ENCODE results near the gene SRRM3.
"Not testable (repeated sequence)": the region's sequence is repeated elsewhere in the genome, so short reads cannot be mapped to it uniquely, and the experiment has no call there.

Gene SRRM3

DNA sequence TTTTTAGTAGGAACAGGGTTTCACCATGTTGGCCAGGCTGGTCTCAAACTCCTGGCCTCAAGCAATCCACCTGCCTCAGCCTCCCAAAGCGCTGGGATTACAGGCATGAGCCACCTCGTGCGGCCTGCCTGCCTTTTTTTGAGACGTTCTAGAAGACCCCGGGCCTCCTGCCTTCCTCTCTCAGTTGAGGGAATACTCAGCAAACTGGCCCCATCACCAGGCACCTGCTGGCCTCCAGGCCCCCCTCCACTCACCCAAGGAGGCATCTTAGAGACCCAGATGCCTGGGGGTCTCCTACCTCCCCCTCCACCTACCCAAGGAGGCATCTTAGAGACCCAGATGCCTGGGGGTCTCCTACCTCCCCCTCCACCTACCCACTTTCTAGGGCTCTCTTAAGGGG lies 91.2 kb downstream of the SRRM3 start:
- DNase-seq: not testable (repeated sequence)

DNA sequence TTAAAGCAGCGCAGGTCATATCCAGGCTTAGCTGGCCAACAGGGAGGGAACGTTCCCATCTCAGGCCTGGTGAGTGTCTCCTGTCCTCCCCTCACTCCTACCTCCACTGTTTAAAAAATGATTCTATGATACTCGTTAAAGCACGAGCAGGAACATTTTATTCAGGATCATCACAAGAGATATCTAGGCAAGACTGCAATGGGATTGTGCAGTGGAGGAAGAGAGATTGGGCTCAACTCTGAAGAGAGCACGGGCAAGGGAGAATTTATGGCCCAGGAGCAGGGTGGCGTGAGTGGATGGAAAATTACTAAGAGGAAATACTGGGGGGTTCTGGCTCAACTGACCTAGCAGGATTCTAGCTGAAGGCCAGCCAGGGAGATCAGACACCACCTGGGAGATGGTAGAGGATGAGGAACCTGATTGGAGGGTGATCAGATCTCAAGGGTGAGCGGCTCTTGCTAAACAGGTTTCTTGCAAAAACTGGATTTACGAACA lies 91.8 kb downstream of the SRRM3 start:
- DNase-seq: no peak

DNA sequence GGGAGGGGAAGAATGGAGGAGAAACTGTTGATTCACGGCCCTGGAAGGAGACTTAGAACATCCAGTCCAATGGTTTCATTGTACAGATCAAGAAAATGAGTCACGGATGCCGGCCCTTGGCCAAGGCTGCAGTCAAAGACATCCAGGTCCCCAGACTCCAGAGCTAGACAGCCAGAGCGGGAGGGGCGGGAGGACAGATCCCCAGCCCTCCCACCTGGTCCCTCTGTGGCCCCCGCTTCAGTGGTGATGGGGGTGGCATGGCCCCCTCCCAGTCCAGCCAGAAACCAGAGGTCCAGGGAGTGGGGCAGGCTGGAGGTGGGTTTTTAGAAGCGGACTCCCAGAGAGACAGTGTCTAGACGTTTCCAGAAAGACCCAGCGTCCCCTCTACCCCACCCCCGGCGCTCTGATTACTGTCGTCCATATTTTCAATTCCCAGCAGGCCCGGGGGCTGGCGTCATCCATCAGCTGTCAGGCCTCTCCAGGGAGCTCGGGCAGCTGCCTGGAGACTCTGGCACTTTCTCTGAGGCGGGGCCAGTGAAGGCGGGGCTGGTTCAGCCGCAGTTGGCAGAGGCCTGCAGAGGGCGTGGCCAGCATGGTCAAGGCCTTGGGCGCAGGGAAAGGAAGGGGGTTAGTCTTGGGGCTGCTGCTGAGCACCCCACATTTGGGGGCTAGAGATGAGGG lies 92.8 kb downstream of the SRRM3 start:
- DNase-seq: no peak

DNA sequence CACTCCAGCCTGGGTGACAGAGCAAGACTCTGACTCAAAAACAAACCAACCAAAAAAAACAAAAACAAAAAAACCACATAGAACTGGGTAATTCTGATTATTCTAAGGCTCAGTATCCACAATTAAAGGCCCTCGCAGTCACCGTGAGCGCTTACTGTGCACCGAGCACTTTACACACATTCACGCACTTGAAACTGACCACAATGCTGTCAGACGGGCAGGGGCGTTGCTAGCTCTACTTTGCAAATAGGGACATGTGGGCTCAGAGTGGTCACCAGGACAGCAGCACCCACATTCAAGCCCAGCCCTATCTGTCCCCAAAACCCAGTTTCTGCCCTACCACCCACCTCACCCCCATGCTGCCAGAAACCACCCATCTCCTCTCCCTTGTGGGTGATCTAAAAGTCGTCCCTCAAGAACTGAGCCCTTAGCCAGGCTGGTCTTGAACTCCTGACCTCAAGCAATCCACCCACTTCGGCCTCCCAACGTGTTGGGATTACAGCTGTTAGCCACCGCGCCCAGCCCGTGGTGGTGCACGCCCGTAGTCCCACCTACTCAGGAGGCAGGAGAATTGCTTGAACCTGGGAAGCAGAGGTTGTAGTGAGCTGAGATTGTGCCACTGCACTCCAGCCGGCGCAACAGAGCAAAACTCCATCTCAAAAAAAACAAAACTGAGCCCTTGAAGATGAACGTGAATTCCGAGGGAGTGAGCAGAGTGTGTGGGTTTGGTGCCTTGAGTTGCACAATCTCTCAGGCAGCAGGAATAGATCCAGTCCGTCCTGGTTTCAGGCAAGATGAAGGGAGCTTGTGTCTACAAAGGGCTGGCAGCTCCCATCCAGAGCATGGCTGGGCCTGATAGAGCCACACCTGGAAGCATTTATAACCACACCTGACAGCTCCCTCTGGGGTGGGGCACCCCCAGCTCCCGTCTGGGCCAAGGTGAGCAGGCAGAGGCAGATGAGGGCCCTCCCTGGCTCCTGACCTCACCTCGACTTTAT lies 95.3 kb downstream of the SRRM3 start:
- no peak for DNase-seq

DNA sequence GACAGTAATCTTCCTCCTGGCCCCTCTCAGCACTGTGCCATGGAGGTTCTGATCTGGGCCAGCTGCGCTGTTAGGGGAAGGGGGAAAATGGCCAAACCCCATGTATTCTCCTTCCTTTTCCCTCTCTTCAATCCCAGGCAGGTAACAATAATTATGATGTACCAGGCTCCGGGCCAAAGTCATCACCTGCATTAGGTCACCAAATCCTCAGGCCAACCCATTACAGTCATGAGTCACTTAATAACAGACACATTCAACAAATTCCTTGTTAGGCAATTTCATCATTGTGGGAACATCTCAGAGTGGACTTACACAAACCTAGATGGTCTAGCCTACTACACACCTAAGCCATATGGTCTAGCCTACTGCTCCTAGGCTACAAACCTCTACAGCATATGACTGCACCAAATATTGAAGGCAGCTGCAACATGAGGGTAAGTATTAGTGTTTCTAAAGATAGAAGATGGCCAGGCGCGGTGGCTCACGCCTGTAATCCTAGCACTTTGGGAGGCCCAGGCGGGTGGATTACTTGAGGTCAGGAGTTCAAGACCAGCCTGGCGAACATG lies 98.6 kb downstream of the SRRM3 start:
- no peak for DNase-seq

DNA sequence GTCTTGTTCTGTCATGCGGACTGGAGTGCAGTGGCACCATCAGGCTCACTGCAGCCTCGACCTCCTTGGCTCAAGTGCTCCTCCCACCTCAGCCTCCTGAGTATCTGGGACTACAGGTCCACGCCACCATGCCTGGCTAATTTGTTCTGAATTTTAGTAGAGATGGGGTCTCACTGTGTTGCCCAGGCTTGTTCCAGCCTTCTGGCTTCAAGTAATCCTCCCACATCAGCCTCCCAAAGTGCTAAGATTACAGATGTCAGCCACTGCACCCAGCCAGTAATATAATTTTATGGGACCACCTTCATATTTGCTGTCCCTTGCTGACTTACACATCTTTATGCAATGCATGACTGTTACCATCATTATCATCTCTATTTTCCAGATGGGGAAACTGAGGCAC lies 99.3 kb downstream of the SRRM3 start:
- no peak for DNase-seq

DNA sequence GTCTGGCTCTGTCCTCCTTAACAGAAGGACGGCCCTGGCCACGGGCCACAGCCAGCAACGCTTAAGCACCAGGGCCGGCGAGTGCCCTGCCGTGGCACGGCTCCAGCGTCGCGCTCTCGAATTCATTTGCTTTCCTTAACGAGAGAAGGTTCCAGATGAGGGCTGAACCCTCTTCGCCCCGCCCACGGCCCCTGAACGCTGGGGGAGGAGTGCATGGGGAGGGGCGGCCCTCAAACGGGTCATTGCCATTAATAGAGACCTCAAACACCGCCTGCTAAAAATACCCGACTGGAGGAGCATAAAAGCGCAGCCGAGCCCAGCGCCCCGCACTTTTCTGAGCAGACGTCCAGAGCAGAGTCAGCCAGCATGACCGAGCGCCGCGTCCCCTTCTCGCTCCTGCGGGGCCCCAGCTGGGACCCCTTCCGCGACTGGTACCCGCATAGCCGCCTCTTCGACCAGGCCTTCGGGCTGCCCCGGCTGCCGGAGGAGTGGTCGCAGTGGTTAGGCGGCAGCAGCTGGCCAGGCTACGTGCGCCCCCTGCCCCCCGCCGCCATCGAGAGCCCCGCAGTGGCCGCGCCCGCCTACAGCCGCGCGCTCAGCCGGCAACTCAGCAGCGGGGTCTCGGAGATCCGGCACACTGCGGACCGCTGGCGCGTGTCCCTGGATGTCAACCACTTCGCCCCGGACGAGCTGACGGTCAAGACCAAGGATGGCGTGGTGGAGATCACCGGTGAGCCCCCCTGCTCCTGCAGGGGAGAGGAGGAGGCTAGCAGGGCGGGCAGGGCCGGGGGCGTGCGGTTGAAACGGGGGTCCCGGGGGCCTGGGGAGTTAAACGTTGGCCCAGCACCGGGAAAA lies 100.9 kb downstream of the SRRM3 start, which contains the start of gene HSPB1:
Gene HSPB1 (plus strand): TSS at position 327 of the 855 bp plus-strand sequence. CDS start 40 bp downstream, at position 367.
- no peak for DNase-seq

DNA sequence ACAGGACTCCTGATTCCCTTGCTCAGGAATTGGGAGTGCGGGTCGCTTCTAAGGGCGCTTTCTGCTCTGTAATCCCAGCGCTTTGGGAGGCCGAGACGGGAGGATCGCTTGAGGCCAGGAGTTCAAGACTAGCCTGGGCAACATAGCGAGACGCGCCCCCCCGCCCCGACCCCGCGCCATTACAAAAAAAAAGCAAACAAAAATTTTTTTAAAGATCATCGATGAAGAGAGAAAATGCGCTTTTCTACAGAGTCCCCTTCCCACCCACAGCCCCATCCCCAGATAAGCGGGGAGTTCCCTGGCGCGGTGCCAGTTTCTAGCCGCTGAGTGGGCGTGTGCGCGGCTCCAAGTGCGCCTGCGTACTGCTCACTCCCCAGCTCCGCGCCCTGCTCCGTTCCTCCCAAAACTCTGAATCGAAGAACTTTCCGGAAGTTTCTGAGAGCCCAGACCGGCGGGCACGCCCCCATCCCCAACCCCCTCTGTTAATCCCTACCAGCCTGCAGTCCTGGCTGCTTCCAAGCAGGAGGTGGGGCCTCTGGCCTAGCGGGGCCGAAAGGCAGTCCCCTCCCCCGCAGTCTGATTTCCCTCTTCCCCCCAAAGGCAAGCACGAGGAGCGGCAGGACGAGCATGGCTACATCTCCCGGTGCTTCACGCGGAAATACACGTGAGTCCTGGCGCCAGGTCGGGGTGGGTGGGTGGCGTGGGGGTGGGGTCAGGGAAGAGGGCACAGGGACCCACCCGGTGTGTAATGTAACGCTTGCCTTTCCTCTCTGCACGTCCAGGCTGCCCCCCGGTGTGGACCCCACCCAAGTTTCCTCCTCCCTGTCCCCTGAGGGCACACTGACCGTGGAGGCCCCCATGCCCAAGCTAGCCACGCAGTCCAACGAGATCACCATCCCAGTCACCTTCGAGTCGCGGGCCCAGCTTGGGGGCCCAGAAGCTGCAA lies 101.8 kb downstream of the SRRM3 start:
- no peak for DNase-seq

DNA sequence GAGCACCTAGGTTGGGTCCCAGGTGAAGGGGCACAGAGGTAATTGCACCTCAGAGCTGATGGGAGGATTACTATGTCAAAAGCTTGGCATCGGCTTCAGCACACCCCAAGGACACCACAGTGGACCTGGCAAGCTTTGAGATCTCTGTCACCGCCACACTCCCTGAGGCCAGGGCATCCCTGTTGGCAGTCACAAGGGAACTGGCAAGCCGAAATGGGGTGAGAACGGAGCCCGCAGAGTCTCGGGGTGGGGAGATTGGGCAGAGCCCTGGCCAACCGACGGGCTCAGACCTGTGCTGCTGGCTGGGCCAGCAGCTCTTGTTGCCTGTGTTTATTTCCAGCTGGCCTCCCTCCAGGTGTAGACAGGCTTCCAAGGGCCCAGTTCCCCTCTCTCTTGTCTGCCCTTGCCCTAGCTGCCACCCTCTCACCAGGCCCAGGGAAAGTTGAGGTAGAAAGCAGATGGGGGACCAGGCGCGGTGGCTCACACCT lies 103.2 kb downstream of the SRRM3 start:
- no peak for DNase-seq

DNA sequence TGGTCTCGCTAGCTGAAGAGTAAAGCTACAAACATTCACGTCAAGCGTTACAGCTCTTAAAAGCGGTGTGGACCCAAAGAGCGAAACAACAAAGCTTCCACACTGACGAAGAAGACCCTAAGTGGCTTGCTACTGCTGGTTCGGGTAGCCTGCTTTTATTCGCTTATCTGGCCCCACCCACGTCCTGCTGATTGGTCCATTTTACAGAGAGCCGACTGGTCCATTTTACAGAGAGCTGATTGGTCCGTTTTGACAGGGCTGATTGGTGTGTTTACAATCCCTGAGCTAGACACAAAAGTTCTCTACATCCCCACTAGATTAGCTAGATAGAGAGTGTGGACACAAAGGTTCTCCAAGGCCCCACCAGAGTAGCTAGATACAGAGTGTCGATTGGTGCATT lies 107.2 kb downstream of the SRRM3 start:
- DNase-seq: not testable (repeated sequence)

DNA sequence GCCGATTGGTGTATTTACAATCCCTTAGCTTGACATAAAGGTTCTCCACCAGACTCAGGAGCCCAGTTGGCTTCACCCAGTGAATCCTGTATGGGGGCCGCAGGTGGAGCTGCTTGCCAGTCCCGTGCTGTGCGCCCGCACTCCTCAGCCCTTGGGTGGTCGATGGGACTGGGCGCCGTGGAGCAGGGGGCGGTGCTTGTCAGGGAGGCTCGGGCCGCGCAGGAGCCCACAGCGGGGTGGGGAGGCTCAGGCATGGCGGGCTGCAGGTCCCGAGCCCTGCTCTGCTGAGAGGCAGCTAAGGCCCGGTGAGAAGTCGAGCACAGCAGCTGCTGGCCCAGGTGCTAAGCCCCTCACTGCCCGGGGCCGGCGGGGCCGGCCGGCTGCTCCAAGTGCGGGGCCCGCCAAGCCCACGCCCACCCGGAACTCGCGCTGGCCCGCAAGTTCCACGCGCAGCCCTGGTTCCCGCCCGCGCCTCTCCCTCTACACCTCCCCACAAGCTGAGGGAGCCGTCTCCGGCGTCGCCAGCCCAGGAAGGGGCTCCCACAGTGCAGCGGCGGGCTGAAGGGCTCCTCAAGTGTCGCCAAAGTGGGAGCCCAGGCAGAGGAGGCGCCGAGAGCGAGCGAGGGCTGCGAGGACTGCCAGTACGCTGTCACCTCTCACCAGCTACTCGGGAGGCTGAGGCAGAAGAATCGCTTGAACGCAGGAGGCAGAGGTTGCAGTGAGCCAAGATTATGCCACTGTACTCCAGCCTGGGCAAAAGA lies 107.8 kb downstream of the SRRM3 start:
- not testable (repeated sequence) for DNase-seq

DNA sequence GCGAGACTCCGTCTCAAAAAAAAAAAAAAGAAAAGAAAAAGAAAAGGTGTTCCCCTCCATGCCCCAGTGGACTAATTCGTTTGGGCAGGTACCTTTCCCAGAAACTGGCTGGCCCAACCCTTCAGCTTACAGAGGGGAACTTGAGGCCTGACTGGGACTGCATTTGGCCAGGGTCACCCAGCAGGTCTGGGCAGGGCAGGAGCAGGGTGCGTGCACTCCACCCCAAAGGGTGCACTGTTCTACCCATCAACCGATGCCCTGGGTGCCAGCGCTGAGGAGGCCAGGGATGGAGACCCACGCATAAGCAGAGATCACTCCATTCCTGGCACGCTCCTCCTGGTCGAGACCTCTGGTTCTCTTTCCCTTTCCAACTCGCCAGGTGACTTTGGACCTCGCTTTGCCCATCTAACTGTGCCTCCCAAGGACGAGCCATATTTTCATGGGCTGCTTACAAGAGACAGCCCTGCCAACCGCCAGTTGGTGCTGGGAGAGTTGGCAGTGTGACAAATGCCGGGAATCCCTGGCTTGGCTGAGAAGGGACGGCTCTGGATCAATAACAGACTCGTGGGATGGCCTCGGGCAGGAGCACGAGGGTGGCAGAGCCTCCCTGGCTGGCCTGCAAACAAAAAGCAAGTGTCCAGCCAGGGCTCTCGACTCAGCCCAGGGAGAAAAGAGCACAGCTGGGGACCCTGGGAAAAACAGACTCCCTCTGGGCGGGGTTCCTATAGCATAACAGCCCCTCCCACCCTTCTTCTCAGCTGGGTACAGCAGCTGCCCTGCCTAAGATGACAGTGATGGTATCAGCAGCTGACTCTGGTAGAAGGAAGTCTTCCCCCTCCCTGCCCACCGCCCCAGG lies 108.6 kb downstream of the SRRM3 start:
- DNase-seq: no peak

DNA sequence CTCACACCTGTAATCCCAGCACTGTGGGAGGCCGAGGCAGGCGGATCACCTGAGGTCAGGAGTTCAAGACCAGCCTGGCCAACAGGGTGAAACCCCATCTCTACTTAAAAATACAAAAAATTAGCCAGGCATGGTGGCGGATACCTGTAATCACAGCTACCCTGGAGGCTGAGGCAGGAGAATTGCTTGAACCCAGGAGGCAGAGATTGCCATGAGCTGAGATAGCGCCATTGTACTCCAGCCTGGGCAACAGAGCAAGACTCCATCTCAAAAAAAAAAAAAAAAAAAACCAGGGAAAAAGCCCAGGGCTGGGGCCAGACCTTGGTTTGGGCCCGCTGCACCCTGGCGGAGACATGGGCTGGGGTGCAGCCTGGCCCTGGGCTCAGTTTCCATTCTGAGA lies 110.1 kb downstream of the SRRM3 start:
- DNase-seq: not testable (repeated sequence)

DNA sequence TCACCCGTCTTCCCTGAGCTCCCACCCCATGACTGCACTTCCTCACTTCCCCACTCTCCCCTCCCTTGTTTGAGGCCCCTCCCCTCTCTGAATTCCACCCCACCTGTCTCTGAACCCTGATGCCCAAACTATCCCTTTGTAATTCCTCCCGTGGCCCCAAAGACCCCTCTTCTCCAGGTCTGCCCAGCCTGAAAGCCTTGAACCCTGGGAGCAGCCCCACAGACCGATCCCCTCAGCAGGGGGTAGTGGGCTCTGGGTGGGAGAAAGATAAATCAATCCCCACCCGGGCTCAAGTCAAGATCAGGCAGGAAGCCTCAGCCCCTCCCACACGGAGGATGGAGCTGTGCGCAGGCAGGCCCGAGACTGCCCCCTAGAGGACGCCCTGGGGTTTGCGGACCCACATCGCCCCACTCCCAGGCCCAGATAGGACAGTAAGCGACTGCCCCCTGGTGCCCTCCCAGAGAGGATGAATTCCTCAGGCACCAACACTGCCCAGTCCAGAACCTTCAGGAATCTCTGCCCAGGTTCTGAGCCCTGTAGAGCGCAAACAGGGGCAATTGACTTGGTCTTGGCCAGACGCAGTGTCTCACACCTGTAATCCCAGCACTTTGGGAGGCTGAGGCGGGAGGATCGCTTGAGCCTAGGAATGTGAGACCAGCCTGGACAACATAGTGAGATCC lies 112.5 kb downstream of the SRRM3 start:
- peak; percentile 91 for DNase-seq

DNA sequence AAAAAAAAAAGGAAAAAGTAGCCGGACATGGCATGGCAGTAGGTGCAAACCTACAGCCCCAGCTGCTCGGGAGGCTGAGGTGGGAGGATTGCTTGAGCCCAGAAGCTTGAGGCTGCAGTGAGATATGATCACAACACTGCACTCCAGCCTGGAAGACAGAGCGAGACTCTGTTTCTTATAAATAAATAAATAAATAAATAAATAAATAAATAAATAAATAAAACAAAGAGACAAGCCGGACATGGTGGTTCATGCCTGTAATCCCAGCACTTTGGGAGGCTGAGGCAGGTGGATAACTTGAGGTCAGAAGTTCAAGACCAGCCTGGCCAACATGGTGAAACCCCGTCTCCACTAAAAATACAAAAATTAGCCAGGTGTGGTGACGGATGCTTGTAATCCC lies 113.0 kb downstream of the SRRM3 start:
- DNase-seq: not testable (repeated sequence)

DNA sequence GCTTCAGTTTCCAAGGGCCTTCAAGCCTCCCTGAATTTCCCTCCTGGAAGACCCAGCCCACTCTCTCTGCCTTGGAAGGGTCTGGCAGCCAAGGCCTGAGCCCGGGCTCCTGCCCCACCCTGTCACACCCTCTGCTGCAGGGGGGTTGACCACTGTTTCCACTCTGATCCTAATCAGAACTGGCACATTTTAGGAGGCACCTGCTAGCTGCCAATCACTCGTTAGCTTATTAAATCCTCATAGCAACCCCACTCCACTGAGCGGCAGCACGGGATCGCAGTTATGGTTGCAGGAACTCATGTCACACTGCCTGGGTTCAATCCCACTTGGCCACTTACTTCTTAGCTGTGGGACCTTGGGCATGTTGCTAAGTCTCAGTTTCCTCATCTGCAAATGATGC lies 113.7 kb downstream of the SRRM3 start:
- DNase-seq: no peak

DNA sequence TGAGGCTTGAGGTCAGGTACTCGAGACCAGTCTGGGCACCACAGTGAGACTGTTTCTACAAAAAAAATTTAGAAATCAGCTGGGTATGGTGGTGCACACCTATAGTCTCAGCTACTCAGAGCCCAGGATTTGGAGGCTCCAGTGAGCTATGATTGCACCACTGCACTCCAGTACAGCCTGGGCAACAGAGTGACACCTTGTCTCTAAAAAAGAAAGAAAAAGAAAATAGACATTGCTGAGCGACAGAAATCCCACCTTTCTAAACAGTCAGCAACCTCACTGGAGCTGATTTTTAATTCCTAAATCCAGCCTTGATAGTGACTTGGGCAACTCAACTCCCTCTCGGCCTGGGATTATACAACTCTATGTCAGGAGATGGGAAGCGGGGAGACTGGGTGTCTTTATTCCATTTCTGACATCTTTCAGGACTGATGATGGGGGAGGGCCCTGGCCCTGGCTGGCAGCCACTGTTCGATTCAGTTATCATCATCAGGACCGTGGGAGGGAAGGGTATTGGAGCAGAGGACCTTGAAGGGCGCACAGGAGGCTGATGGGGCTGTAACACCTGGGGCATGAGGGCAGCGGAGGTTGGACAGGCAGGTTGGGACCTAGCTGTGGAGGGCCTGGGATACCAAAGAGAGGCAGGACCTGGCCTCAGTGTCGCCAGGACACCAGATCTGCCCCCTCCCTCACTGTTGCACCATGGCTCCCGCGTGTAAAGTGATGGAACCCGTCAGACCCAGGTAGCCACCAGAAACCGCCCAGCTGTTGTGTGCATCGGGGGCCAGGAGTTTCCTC lies 115.5 kb downstream of the SRRM3 start:
- DNase-seq: no peak
